Prostate gland (tissue), 2 donors: Measurements from ENCODE around the gene ANKRD44. TPM values are rescaled to one million over a fixed set of nuclear protein-coding genes. Genes with fewer than 3 reads are reported as not detected.
"Not testable (repeated sequence)": the region's sequence is repeated elsewhere in the genome, so short reads cannot be mapped to it uniquely, and the experiment has no call there.

Source experiments
- DNase-seq: peaks from one replicate; pipeline ENCODE4 v3.0.0-alpha.2; 2019; ENCODE audit warnings: low spot score
- H3K27ac ChIP-seq, 2 donors: fragments of 200-600 bp; sonication (generic); 2 replicates each; pipeline ENCODE4 v1.5.1; 2017 to 2019
- H3K27me3 ChIP-seq: fragments of 200-600 bp; sonication (generic); replicated peaks from 2 replicates; pipeline ENCODE4 v1.5.1; 2019; ENCODE audit not compliant: insufficient read depth
- H3K36me3 ChIP-seq, 2 donors: fragments of 200-600 bp; sonication (generic); 1 replicate in 1 of 2; 2 replicates in 1 of 2; pipeline versions ENCODE4 v1.5.1 to v1.8.1; 2017 to 2019
- H3K4me1 ChIP-seq: fragments of 200-600 bp; sonication (generic); replicated peaks from 2 replicates; pipeline ENCODE4 v1.5.1; 2019
- H3K4me3 ChIP-seq, 2 donors: fragments of 200-600 bp; sonication (generic); 2 replicates each; pipeline ENCODE4 v1.5.1; 2017 to 2019
- H3K9me3 ChIP-seq: fragments of 200-600 bp; sonication (generic); 2 replicates; pipeline ENCODE4 v1.5.1; 2017
- POLR2A ChIP-seq: fragments of 450-650 bp; IDR thresholded peaks from one replicate; pipeline ENCODE4 v1.6.1; 2016; ENCODE audit warnings: antibody characterized with exemption, mild to moderate bottlenecking
- POLR2AphosphoS5 ChIP-seq: sonication (generic); formaldehyde crosslinking; IDR thresholded peaks from one replicate; pipeline ENCODE4 v1.6.1; 2017; ENCODE audit warnings: antibody characterized with exemption
- WGBS: methylation state at CpG from one replicate; pipeline ENCODE4 v1.1.5; 2018; 5-methylcytosine and 5-hydroxymethylcytosine counted together
- intact Hi-C: fragments of 100-400 bp; cut with DNase I; formaldehyde crosslinking; loops from one replicate; pipeline ENCODE4 v1.14.2; 2022
- total RNA-seq, 2 donors: library from RNA; depleted of rRNA; stranded (reverse); fragments of >200 nt; gene quantifications; one replicate each; pipeline ENCODE4 v1.1.0, GENCODE V29; 2016
- TF ChIP-seq, protein P1 (sequence below), 4 experiments: fragments of 200-600 bp in 2 of 4; fragments of 450-650 bp in 2 of 4; sonication (generic) in 2 of 4; IDR thresholded peaks; 1 replicate in 3 of 4; 2 replicates in 1 of 4; pipeline ENCODE4 v1.5.1; 2016 to 2019; ENCODE audit warnings: antibody characterized with exemption in 4 of 4, mild to moderate bottlenecking in 2 of 4, moderate library complexity in 2 of 4

The ANKRD44 gene
- total RNA-seq, 2 donors from 2014 or later: 6.0 to 11.2 TPM

DNA sequence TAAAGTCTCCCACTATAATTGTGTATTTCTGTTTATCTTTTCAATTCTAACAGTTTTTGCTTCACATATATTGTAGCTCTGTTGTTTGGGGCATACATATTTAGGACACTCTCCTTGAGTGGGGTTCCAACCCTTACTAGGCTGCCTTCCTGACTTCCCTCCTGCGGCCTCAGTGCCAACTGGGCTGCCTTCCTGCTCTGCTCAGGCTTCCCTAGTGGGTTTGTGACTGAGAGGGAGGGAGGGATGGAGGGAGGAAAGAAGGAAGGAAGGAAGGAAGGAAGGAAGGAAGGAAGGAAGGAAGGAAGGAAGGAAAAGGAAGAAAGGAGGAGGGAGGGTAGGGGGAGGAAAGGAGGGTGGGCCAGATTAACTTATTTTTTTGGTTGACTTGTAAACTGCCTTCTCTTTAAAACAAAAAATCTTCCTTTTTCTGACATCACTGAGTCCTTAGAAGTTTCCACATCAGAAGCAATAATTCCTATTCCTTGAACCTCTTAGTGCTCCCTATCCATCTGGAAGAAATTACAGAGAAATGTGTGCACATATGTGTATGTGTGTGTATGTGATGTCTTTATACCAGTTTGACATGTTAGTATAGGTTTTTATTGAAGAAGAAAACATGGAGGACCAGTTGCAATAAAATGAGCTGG, 238.7 kb downstream of the ANKRD44 start:
- Histone ChIP-seq H3K27ac (no peak overlapping the region), H3K4me1 (no peaks in the 10 kb centered on the region), H3K36me3 (no peaks in the 10 kb centered on the region), H3K4me3 (no peak overlapping the region), H3K9me3 (no peaks in the 10 kb centered on the region), H3K27me3 (no peaks in the 10 kb centered on the region)
- TF ChIP-seq POLR2A: no peak
- TF ChIP-seq POLR2AphosphoS5: no peak
- TF ChIP-seq, protein P1, sequence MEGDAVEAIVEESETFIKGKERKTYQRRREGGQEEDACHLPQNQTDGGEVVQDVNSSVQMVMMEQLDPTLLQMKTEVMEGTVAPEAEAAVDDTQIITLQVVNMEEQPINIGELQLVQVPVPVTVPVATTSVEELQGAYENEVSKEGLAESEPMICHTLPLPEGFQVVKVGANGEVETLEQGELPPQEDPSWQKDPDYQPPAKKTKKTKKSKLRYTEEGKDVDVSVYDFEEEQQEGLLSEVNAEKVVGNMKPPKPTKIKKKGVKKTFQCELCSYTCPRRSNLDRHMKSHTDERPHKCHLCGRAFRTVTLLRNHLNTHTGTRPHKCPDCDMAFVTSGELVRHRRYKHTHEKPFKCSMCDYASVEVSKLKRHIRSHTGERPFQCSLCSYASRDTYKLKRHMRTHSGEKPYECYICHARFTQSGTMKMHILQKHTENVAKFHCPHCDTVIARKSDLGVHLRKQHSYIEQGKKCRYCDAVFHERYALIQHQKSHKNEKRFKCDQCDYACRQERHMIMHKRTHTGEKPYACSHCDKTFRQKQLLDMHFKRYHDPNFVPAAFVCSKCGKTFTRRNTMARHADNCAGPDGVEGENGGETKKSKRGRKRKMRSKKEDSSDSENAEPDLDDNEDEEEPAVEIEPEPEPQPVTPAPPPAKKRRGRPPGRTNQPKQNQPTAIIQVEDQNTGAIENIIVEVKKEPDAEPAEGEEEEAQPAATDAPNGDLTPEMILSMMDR (IDR thresholded peaks at IDR 0.05): no peak
- 96% methylated on average over 1 of the region's 1 CpG for WGBS
- no peak for DNase-seq
- intact Hi-C loops: no loop called here

GRCh38 chr2:197071213-197071612, 239.4 kb downstream of the ANKRD44 start:
- WGBS: 92% methylated on average over 1 of the region's 1 CpG
- no peak for DNase-seq
- Histone ChIP-seq H3K27ac (no peak overlapping the region), H3K9me3 (no peaks in the 10 kb centered on the region), H3K36me3 (no peaks in the 10 kb centered on the region), H3K27me3 (no peaks in the 10 kb centered on the region), H3K4me1 (no peaks in the 10 kb centered on the region), H3K4me3 (no peak overlapping the region)
- TF ChIP-seq POLR2AphosphoS5 (no peak), POLR2A (no peak)
- TF ChIP-seq, protein P1 (IDR thresholded peaks at IDR 0.05): no peak
- intact Hi-C loops: no loop called here

DNA sequence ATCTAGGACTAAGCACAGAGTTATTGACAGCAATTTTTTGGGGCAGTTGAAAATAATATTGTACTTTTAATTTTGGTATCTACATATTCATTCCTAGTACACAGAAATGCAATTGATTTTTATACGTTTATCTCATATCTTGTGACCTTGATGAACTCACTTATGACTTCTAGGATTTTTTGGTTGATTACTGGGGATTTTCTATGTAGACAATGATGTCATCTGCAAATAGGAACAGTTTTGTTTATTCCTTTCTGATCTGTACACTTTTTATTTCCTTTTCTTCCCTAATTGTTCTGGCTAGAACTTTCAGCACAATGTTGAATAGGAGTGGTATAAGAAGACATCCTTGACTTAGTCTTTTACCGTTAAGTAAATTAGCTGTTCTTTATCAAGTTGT, 240.6 kb downstream of the ANKRD44 start:
- no peak overlapping the region for H3K27ac ChIP-seq
- H3K4me1 ChIP-seq: no peaks in the 10 kb centered on the region
- intact Hi-C loops: no loop called here
- no peaks in the 10 kb centered on the region for H3K9me3 ChIP-seq
- DNase-seq: no peak
- WGBS: 69% methylated on average over 2 of the region's 2 CpGs
- no peak overlapping the region for H3K4me3 ChIP-seq
- TF ChIP-seq POLR2A (no peak), POLR2AphosphoS5 (no peak)
- TF ChIP-seq, protein P1 (IDR thresholded peaks at IDR 0.05): no peak
- H3K27me3 ChIP-seq: no peaks in the 10 kb centered on the region
- H3K36me3 ChIP-seq: no peaks in the 10 kb centered on the region

DNA sequence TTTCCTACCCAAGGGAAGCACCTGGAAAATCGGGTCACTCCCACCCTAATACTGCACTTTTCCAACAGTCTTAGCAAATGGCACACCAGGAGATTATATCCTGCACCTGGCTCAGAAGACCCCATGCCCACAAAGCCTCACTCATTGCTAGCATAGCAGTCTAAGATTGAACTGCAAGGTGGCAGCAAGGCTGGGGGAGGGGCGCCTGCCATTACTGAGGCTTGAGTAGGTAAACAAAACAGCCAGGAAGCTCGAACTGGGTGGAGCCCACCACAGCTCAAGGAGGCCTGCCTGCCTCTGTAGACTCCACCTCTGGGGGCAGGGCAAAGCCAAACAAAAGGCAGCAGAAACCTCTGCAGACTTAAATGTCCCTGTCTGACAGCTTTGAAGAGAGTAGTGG, 248.0 kb downstream of the ANKRD44 start:
- 80% methylated on average over 2 of the region's 3 CpGs for WGBS
- H3K36me3 ChIP-seq, H3K4me1 ChIP-seq, H3K27me3 ChIP-seq, H3K4me3 ChIP-seq, H3K27ac ChIP-seq, intact Hi-C loops, H3K9me3 ChIP-seq, DNase-seq: not testable (repeated sequence)

- no peaks in the 10 kb centered on the region for H3K9me3 ChIP-seq
- no peaks in the 10 kb centered on the region for H3K27me3 ChIP-seq
- H3K4me1 ChIP-seq: no peaks in the 10 kb centered on the region
- intact Hi-C loops: no loop called here
- 97% methylated on average over 1 of the region's 1 CpG for WGBS
- no peak overlapping the region for H3K27ac ChIP-seq
- TF ChIP-seq POLR2A: no peak
- TF ChIP-seq, protein P1 (IDR thresholded peaks at IDR 0.05): no peak
- TF ChIP-seq POLR2AphosphoS5: no peak
- no peaks in the 10 kb centered on the region for H3K36me3 ChIP-seq
- no peak for DNase-seq
- H3K4me3 ChIP-seq: no peak overlapping the region
Measured at GRCh38 chr2:197059477-197059876, 251.1 kb downstream of the ANKRD44 start.
